ENCODE results near the gene GCGR. TPM values are rescaled to one million over a fixed set of nuclear protein-coding genes. Genes with fewer than 3 reads are reported as not detected.
A peak's percentile ranks its signal among the peaks of the same experiment; 100 is the strongest.

Gene GCGR
- total RNA-seq, 4 donors from 2014 or later: 0.52 to 3.8 (median 1.3) TPM

DNA sequence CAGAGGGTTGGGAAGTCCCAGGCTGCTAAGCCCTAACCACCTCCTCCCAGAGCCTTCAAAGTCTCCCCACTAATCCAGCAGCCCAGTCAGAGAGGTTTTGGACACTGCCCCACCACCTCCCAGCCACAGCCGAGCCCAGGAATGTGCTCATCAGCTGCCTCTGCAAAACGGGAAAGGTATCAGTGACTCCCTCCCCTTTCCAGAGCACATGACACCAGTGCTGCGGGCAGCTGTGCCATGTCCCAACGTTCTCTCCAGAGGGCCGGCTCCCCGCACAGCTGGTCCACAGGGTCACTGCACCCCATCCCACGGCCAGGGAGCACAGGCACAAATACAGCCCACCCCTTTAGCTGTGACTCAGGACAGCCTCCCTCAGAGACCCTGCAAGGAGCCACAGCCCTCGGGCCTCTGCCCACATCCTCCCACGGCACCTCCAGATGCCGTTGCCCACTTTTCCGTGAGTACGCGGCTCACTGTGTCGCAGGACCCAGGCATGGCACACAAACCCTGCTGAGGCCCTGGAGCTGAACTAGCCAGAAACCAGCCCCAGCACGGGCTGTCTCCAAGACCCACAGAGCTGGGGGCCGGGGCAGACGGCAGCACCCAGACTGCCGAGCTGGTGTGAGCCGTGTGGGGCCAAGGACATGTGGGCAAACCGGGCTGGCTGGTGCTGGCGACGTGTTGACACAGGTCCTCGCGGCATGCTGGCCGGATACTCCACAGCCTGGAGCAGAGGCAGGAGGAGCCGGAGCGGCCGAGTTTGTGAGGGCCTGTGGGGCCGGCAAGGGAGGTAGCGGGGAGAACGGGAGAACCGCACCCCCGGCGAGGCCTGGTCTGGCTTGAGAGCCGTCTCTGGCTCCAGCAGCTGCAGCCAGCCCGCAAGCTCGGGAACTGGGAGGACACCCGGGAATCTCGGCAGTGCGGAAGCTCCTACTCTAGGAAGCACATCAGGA, 37.2 kb downstream of the GCGR start:
- no peaks in the 10 kb centered on the region for H3K9me3 ChIP-seq
- H3K36me3 ChIP-seq: peaks cover 34% of the 10 kb centered on the region
- DNase-seq (ENCODE audit: low spot score in 2 of 2): no peak
- WGBS: 36% methylated on average over 18 of the region's 40 CpGs
- TF ChIP-seq POLR2AphosphoS5 (IDR thresholded peaks at IDR 0.05) (peak in 2 of 3 donors; percentile 37 to 62), POLR2A (IDR thresholded peaks at IDR 0.05) (peak in 1 of 2 donors; percentile 13)
- TF ChIP-seq, protein P1, sequence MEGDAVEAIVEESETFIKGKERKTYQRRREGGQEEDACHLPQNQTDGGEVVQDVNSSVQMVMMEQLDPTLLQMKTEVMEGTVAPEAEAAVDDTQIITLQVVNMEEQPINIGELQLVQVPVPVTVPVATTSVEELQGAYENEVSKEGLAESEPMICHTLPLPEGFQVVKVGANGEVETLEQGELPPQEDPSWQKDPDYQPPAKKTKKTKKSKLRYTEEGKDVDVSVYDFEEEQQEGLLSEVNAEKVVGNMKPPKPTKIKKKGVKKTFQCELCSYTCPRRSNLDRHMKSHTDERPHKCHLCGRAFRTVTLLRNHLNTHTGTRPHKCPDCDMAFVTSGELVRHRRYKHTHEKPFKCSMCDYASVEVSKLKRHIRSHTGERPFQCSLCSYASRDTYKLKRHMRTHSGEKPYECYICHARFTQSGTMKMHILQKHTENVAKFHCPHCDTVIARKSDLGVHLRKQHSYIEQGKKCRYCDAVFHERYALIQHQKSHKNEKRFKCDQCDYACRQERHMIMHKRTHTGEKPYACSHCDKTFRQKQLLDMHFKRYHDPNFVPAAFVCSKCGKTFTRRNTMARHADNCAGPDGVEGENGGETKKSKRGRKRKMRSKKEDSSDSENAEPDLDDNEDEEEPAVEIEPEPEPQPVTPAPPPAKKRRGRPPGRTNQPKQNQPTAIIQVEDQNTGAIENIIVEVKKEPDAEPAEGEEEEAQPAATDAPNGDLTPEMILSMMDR (IDR thresholded peaks at IDR 0.05): no peak
- H3K27me3 ChIP-seq: no peaks in the 10 kb centered on the region
- peak overlapping the region; percentile 92 for H3K27ac ChIP-seq
- H3K4me1 ChIP-seq: peaks cover 44% of the 10 kb centered on the region
- peak overlapping the region; percentile 15 for H3K4me3 ChIP-seq

DNA sequence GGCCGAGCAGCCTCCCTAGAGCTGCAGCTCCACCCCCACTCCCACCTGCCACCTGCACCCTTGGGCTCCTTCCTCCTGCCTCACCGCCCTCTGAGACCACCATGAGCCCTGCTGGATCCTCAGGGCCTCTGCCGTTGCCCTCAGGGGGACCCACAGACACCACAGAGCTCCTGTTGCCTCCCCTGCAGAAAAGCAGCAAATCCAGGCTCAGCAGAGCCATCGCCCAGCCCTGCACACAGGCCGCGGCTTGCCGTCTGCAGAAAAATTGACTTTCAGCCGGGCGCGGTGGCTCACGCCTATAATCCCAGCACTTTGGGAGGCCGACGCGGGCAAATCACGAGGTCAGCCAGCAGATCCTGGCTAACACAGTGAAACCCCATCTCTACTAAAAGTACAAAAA, 37.9 kb downstream of the GCGR start:
- Histone ChIP-seq H3K4me1 (peaks cover 44% of the 10 kb centered on the region), H3K36me3 (peaks cover 41% of the 10 kb centered on the region), H3K9me3 (no peaks in the 10 kb centered on the region), H3K27ac (peak overlapping the region; percentile 92), H3K4me3 (peak overlapping the region; percentile 15), H3K27me3 (no peaks in the 10 kb centered on the region)
- WGBS: 71% methylated on average over 8 of the region's 15 CpGs
- no peak for DNase-seq (ENCODE audit: low spot score in 2 of 2)
- TF ChIP-seq EP300 (IDR thresholded peaks at IDR 0.05): no peak
- no peak for TF ChIP-seq POLR2AphosphoS5 (IDR thresholded peaks at IDR 0.05)
- TF ChIP-seq POLR2A (IDR thresholded peaks at IDR 0.05): no peak
- TF ChIP-seq, protein P1 (IDR thresholded peaks at IDR 0.05): no peak

DNA sequence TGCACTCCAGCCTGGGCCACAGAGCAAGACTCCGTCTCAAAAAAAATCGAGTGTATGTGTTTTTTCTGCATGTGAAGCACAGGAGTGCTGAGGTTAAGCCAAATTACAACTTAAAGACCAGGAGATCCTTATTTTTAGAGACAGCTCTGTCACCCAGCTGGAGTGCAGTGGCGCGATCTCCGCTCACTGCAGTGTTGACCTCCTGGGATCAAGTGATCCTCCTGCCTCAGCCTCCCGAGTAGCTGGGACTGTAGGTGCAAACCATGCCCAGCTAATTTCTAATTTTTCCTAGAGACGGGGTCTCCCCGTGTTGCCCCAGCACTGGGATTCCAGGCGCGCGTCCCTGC, 38.4 kb downstream of the GCGR start:
- Histone ChIP-seq H3K4me1 (peaks cover 44% of the 10 kb centered on the region), H3K27me3 (no peaks in the 10 kb centered on the region), H3K36me3 (peaks cover 46% of the 10 kb centered on the region), H3K4me3 (no peak overlapping the region), H3K9me3 (no peaks in the 10 kb centered on the region), H3K27ac (peak overlapping the region; percentile 92)
- 88% methylated on average over 11 of the region's 11 CpGs for WGBS
- TF ChIP-seq, protein P1 (IDR thresholded peaks at IDR 0.05): no peak
- DNase-seq (ENCODE audit: low spot score in 2 of 2): no peak

DNA sequence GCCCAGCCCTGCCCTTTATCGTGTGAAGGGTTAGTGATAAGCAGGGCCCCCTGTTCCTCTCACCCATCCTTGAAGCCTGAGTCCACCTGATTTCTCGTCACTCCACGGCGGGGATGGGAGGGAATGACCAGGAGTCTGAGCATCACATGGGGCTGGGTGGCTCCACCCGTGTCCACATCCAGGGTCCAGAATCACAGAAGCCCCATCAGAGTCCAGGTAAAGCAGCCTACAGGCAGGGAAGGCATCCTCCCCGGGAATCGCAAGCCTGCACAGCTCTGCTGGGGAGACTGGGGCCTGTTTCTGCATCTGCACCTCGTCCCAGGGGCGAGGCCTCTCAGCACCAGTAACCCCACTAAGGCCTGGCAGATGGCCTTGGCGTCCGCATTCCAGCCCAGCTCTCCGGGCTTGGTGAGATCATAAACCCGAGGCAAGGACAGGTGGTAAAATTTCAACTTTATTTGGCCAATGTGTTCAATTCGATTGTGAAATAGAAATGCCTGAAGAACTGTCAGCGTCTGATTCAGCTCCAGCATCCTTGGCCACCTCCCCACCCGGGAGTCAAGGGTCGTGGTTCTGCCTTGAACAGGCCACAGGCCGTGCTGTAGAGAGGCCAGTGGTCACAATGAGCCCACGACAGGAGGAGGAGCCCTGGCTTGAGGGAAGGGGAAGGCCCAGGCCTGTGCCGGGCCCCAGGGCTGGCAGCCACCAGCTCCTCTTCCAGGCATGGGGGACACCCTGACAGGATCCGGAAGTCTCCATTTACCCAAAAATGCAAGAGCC, 39.0 kb downstream of the GCGR start:
- Histone ChIP-seq H3K27me3 (no peaks in the 10 kb centered on the region), H3K9me3 (no peaks in the 10 kb centered on the region), H3K36me3 (peaks cover 52% of the 10 kb centered on the region), H3K4me3 (no peak overlapping the region), H3K27ac (peak overlapping the region; percentile 92), H3K4me1 (peaks cover 44% of the 10 kb centered on the region)
- TF ChIP-seq POLR2AphosphoS5 (IDR thresholded peaks at IDR 0.05) (no peak), POLR2A (IDR thresholded peaks at IDR 0.05) (no peak), EP300 (IDR thresholded peaks at IDR 0.05) (no peak)
- TF ChIP-seq, protein P1 (IDR thresholded peaks at IDR 0.05): no peak
- DNase-seq (ENCODE audit: low spot score in 2 of 2): no peak
- WGBS: 53% methylated on average over 21 of the region's 21 CpGs
